Lower lobe of right lung (tissue), 2 donors: ENCODE data around the gene FOXN3. TPM values are rescaled to one million over a fixed set of nuclear protein-coding genes. Genes with fewer than 3 reads are reported as not detected.

Experiments
- ATAC-seq, 2 donors: fragments of 200-7000 bp; cut with Tn5 transposase; one replicate each; pipeline ENCODE4 v1.9.1; 2020 to 2022; ENCODE audit warnings: mild to moderate bottlenecking in 2 of 2, moderate library complexity in 2 of 2
- DNase-seq: peaks from one replicate; pipeline ENCODE4 v3.0.0-alpha.2; 2020
- H3K27ac ChIP-seq: fragments of 200-600 bp; one replicate; pipeline ENCODE4 v1.8.0; 2022
- H3K27me3 ChIP-seq: fragments of 200-600 bp; one replicate; pipeline ENCODE4 v1.8.0; 2022; ENCODE audit warnings: low read depth
- H3K36me3 ChIP-seq: fragments of 200-600 bp; one replicate; pipeline ENCODE4 v1.8.0; 2022; ENCODE audit warnings: mild to moderate bottlenecking
- H3K4me1 ChIP-seq: fragments of 200-600 bp; one replicate; pipeline ENCODE4 v1.8.0; 2022
- H3K4me3 ChIP-seq: fragments of 200-600 bp; one replicate; pipeline ENCODE4 v1.8.0; 2022; ENCODE audit warnings: mild to moderate bottlenecking
- H3K9me3 ChIP-seq: fragments of 200-600 bp; one replicate; pipeline ENCODE4 v1.8.0; 2022
- intact Hi-C: fragments of 100-400 bp; cut with DNase I; formaldehyde crosslinking; loops from one replicate; pipeline ENCODE4 v1.11.0; 2022
- total RNA-seq: library from RNA; stranded (reverse); fragmentation: NEBNext Ultra II Directional; extraction: Animal tissue kit (Norgen Biotek cat#: 25700); gene quantifications from one replicate; pipeline ENCODE4 v1.2.1, GENCODE V29; 2021
- TF ChIP-seq, protein P1 (sequence below): fragments of 200-600 bp; IDR thresholded peaks from one replicate; pipeline ENCODE4 v1.8.0; 2022; ENCODE audit warnings: antibody characterized with exemption, mild to moderate bottlenecking
- donor health status: DM: no; HTN: yes; CAD: no; lungs with severe emphysema.

The FOXN3 gene
- total RNA-seq, 1 donor from 2014 or later: 116 TPM

GRCh38 chr14:89384023-89384422 lies 33.0 kb downstream of the FOXN3 start:
- TF ChIP-seq, protein P1, sequence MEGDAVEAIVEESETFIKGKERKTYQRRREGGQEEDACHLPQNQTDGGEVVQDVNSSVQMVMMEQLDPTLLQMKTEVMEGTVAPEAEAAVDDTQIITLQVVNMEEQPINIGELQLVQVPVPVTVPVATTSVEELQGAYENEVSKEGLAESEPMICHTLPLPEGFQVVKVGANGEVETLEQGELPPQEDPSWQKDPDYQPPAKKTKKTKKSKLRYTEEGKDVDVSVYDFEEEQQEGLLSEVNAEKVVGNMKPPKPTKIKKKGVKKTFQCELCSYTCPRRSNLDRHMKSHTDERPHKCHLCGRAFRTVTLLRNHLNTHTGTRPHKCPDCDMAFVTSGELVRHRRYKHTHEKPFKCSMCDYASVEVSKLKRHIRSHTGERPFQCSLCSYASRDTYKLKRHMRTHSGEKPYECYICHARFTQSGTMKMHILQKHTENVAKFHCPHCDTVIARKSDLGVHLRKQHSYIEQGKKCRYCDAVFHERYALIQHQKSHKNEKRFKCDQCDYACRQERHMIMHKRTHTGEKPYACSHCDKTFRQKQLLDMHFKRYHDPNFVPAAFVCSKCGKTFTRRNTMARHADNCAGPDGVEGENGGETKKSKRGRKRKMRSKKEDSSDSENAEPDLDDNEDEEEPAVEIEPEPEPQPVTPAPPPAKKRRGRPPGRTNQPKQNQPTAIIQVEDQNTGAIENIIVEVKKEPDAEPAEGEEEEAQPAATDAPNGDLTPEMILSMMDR: no peak
- Histone ChIP-seq H3K4me3 (no peak overlapping the region), H3K27me3 (no peaks in the 10 kb centered on the region), H3K9me3 (no peaks in the 10 kb centered on the region), H3K4me1 (peaks cover 29% of the 10 kb centered on the region), H3K36me3 (no peaks in the 10 kb centered on the region), H3K27ac (no peak overlapping the region)
- intact Hi-C loops: no loop called here
- ATAC-seq (no peak), DNase-seq (no peak)

DNA sequence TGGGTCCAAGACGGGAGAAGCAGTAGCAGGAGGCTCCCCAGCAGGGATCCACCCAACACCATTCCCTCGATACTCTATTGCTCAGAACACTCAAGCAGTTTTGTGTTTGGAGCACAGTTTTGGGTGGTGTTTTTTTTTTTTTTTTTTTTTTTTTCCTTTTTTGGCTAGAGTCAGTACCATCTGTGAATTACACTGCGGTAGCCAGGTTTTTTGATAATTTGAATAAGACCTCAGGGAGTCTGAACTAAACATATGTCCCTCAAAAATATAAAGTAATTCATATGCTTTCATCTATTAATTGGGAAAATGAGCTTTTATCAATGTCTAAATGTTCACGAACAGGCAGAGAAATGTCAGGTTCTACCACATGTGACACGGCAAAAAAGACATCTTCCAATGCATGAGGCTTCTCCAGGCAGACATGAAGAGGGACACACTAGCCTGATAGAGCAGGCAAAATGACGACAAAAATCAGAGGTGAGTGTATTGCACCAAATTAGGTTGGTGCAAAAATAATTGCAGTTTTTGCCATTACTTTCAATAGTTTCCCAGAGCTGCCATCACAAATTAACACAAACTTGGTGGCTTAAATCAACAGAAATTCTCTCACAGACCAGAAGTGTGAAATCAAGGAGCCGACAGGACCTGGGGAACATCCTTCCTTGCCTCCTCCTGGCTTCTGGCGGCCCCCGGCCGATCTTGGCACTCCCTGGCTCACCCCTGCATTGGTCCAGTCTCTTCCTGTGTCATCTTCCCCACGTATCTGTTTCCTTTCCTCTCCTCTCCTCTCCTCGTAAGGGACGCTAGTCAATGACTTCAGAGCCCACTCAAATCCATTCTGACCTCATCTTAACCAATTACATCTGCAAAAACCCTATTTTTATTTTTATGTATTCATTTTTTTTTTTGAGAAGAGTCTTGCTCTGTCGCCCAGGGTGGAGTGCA lies 33.9 kb downstream of the FOXN3 start:
- Histone ChIP-seq H3K4me3 (no peak overlapping the region), H3K27ac (no peak overlapping the region), H3K9me3 (no peaks in the 10 kb centered on the region), H3K36me3 (no peaks in the 10 kb centered on the region), H3K27me3 (no peaks in the 10 kb centered on the region), H3K4me1 (peaks cover 21% of the 10 kb centered on the region)
- TF ChIP-seq, protein P1: no peak
- no peak for ATAC-seq
- intact Hi-C loops: no loop called here
- DNase-seq: no peak

GRCh38 chr14:89382487-89382886 lies 34.5 kb downstream of the FOXN3 start:
- TF ChIP-seq, protein P1: no peak
- DNase-seq: no peak
- intact Hi-C loops: no loop called here
- Histone ChIP-seq H3K4me1 (peaks cover 20% of the 10 kb centered on the region), H3K27ac (no peak overlapping the region), H3K36me3 (no peaks in the 10 kb centered on the region), H3K4me3 (no peak overlapping the region), H3K9me3 (no peaks in the 10 kb centered on the region), H3K27me3 (no peaks in the 10 kb centered on the region)
- no peak for ATAC-seq

DNA sequence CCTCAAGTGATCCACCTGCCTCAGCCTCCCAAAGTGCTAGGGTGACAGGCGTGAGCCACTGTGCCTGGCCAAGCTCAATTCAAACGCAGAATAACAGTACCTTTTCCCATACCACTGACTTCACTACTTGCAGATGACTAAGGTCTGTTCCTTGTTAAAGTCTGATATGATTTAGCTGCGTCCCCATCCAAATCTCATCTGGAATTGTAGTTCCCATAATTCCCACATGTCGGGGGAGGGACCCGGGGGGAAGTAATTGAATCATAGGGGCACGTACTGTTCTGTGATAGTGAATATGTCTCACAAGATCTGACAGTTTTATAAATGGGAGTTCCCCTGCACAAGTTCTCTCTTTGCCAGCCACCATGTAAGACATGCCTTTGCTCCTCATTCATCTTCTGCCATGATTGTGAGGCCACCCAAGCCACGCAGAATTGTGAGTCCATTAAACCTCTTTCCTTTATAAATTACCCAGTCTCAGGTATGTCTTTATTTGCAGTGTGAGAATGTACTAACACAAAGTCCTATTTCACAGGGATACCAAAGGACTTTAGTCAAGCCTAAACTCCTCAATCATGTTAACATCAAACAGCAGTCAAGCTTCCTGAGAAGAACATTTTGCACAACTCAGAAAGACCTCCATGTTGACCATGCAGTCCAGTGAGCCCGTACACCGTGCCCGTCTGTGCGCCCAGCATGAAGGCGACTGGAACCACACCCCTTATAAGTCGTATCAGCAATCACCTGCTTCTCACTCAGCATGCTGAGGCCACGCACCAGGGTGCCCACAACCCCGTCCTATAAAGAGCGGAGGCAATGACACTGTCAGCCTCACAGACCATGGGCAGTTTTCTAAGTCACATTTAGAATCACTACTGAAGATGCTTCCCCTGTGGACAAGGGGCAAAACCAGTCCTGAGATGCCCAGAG lies 36.9 kb downstream of the FOXN3 start:
- Histone ChIP-seq H3K27me3 (no peaks in the 10 kb centered on the region), H3K4me3 (no peak overlapping the region), H3K27ac (no peak overlapping the region), H3K4me1 (peaks cover 6% of the 10 kb centered on the region), H3K9me3 (no peaks in the 10 kb centered on the region), H3K36me3 (no peaks in the 10 kb centered on the region)
- intact Hi-C loops: no loop called here
- DNase-seq: no peak
- TF ChIP-seq, protein P1: no peak
- ATAC-seq: no peak

DNA sequence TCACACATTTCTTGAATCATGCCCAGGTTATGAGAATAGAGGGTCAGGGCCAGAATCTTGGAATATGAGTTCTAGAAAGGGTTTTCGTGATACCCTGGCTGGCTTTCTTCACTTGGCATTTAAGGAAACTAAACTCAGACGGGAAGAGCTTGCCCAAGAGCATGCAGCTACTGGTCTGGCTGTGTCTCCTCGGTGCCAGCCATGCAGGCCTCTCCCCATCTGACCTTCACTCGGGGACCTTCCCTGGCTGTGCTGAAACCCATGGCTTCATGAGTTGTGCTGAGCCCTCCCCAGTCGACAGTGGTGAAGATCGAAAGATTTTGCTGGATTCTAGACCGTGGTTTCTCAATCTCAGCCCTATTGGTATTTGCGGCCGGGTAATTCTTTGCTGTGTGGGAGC lies 38.0 kb downstream of the FOXN3 start:
- H3K27me3 ChIP-seq: no peaks in the 10 kb centered on the region
- H3K9me3 ChIP-seq: no peaks in the 10 kb centered on the region
- no peak overlapping the region for H3K27ac ChIP-seq
- H3K4me3 ChIP-seq: no peak overlapping the region
- intact Hi-C loops: no loop called here
- no peaks in the 10 kb centered on the region for H3K36me3 ChIP-seq
- DNase-seq: no peak
- no peak for ATAC-seq
- TF ChIP-seq, protein P1: no peak
- H3K4me1 ChIP-seq: peaks cover 4% of the 10 kb centered on the region
